ELR (cell line): ENCODE results near the gene HSDL2.
"Not testable (repeated sequence)": the region's sequence is repeated elsewhere in the genome, so short reads cannot be mapped to it uniquely, and the experiment has no call there.

Experiments used
- DNase-seq: peaks from one replicate; pipeline ENCODE4 v3.0.0-alpha.2; 2015; ENCODE audit warnings: low read depth

Gene HSDL2

DNA sequence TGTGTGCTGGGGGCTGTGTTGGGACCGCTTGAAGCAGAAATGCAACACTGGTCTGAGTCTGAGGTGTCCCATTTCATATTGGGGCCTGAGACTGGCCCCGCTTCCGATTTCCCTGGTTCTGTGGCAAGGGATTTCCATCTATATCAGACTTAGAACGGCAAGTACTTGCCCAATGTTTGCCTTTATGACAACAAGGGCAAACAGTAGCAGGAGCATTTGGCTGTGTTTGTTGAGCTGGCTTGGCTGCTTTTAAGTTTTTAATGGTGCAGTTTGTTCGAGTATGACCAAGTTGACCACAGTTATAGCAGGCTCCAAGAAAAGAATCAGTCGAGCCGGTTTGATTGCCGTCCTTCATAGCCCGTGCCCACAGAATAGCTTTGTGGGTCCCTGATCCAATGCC is 17.0 kb downstream of the HSDL2 start:
- DNase-seq: no peak

GRCh38 chr9:112401175-112401815 is 21.4 kb downstream of the HSDL2 start:
- no peak for DNase-seq

GRCh38 chr9:112403614-112404201 is 23.8 kb downstream of the HSDL2 start:
- DNase-seq: no peak

DNA sequence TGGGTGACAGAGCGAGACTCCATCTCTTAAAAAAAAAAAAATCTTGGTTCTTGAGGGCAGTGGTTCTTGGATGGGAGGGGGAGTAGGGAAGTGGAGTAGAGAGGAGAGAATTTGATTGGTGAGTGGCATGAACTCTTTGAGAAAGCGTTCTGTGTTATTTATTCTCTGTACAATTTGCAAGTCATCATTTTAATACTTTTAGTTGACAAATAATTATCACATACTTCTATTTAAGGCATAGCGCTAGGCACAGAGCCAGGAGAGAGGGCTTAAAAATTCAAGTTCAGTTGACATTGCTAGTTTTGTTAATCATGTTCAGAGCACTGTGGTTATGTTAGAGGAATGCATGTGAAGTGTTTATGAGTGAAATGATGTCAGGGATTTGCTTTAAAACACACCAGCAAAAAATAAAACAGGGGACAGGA is 24.6 kb downstream of the HSDL2 start:
- no peak for DNase-seq

DNA sequence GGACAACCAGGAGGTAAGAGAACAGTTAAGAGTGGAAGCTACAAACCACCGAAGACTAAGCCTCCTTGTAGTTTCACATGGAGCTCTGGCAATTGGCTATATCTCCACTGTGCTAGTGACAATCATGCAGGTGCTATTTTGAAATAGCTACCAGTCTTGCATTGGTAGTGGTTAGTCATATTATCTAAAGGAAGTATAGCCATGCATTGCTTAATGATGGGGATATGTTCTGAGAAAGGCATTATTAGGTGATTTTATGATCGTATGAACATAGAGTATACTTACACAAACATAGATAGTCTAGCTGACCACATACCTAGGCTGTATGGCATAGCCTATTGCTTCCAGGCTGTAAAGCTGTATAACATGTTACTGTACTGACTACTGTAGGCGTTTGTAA is 28.4 kb downstream of the HSDL2 start:
- no peak for DNase-seq

DNA sequence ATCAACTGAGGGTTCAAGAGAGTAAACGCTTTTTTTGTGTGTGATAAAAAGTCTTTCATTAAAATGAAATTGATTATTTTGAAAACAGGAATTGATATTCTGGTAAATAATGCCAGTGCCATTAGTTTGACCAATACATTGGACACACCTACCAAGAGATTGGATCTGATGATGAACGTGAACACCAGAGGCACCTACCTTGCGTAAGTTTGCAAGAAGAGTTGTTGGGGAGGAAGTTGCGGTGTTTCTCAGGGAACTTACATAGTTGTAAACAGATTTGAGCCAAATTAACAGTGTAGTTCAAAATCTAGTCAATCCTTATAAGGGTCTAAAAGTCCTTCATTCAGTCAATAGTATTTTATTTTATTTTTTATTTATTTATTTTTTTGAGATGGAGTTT is 28.9 kb downstream of the HSDL2 start:
- DNase-seq: no peak

GRCh38 chr9:112409758-112410157 is 29.9 kb downstream of the HSDL2 start:
- no peak for DNase-seq

- DNase-seq: no peak
Measured at GRCh38 chr9:112411626-112412027, 31.7 kb downstream of the HSDL2 start.

DNA sequence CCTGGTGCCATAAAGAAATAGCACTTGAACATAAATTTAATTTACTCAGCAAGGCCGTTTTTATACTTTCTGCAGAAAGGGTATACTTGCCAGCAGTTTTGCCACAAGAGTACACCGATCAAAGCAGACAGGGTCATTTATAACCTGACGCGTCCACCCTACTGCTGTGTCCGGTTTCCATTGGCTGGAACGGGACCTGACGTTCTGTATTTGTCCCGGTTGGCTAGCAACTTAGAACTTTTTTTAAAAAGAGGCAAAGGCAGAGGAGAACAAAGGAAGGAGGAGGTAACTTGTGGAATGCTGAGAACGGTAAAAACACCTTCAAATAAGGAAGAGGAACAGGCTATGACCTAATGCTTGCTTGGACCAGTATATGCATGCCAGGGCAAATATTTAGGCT is 33.8 kb downstream of the HSDL2 start:
- not testable (repeated sequence) for DNase-seq

GRCh38 chr9:112420208-112420607 is 40.3 kb downstream of the HSDL2 start:
- DNase-seq: no peak

DNA sequence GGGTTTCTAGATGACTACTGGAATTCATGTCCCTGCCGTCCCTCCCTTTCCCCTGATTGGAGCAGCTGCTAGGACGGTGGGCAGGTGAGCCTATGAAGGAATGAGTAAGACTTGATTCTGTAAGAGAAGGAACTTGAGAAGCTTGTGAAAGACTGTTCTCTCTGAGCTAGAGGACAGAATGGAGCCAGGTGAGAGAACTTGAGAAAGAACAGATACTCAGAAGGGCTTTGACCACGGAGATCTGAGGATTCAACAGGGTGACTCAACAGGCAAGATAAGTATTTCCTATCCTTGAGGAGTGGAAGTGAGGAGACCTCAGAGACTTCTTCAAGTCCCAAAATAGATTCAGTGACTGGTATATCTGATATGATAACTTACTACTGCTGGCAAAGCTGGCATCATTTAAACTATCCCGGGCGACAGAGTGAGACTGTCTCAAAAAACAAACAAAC is 41.9 kb downstream of the HSDL2 start:
- DNase-seq: peak; percentile 4

DNA sequence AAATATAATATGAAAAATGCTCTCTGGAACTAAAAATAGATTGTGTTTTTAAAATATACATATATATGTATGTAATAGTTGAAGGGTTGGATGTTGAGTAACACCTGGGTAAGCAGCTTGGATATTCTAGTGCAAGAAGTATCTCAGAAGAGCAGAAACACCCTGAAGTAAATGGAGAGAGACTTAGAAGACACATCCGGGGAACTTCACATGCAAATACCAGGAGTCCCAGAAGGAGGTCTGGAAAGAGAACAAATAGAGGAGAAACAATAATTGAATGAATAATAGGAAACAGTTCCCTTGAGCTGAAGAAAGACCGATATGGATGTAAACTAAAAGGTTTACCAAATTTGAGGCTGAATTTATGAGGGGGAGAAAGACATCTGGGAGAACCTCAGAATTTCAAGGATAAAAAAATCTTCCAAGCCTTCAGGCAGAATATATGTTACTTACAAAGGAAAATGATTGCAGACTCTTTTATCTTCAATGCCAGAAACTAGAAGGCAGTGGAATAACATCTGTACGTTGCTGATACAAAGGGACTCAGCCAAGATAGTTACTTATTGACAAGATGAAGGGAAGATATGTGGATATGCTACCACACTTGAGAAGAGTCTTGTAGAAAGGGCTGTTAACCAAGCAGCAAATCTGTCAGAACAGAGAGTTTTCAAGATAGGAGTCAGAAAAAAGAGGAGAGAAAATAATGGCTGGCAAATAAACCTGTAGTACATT is 42.7 kb downstream of the HSDL2 start:
- DNase-seq: no peak

DNA sequence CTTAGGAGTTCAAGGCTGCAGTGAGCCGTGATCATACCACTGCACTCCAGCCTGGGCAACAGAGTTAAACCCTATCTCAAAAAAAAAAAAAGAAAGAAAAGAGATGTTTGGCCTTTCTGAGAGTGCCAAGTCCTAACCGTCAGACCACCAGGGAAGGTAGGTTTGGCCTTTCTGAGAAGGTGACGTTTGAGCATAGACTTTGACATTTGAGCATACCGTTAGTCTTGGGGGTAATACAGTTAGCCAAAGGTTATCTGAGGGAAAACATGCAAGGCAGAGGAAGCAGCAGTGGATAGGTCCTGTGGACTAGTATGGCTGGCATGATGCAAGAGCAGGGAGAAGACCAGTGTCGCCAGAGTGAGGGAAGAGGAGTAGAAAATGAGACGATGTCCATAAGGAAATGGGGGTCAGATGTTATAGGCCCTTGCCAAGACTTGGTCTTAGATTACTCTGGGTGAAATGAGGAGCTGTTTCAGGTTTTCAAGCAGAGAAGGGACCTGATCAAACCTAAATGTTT is 50.2 kb downstream of the HSDL2 start:
- DNase-seq: no peak

DNA sequence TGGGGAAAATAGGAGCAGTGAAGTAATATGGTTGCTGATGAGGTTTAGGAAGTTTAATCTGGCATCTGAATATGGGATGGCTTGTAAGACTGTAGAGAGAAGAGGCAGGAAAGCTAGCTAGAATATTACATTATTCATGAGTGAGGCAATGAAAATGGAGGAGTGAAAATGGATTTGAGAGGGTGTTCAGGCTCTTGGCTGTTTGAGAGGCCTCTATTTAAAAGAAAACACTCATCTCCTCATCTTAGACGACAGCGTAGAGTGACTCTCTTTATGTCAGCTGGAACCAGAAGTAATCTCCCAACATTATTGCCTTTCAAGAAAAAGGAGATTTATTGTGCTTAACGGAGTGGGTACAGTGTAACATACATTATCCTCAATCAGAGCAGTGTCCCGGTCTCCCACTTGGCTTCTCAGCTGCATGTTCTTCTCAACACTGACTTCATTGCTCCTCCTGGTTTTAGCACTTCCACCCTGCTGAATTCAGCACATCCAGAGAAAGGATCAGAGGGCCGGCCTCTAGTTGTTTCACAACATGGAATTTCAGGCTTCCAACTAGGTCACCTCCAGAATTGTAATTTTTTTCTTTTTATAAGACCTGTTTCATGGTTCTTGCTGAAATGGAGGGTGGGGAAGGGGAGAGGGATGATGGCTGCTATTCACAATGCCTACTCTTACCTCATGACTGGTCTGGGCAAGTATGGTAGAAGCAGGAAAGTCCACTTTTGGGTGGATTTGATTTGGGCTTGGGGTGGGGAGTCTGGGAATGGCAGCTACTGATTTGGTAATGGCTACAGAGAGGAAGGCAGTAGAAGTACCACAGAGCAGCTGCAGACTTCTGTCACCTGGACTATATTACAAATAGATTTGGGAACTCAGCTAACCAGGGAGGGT is 53.8 kb downstream of the HSDL2 start:
- no peak for DNase-seq

- no peak for DNase-seq
Measured at GRCh38 chr9:112434487-112434886, 54.6 kb downstream of the HSDL2 start.

- DNase-seq: no peak
Measured at GRCh38 chr9:112437406-112437805, 57.5 kb downstream of the HSDL2 start.

DNA sequence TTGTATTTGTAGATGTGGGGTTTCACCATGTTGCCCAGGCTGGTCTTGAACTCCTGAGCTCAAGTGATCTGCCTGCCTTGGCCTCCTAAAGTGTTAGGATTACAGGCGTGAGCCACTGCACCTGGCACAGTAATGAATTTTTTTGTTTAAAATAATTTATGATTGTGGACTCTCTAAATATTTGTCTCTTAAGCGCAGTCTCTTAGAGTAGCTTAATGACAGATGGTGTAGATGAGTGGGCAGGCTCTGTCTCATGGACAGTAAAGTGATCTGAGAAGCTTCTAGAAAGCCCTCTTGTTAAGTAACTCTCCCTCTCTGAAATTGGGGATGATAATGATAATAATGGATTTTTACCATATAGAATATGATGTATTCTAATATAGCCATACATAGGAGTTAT is 59.3 kb downstream of the HSDL2 start:
- DNase-seq: no peak

GRCh38 chr9:112439825-112440224 is 59.9 kb downstream of the HSDL2 start:
- no peak for DNase-seq

DNA sequence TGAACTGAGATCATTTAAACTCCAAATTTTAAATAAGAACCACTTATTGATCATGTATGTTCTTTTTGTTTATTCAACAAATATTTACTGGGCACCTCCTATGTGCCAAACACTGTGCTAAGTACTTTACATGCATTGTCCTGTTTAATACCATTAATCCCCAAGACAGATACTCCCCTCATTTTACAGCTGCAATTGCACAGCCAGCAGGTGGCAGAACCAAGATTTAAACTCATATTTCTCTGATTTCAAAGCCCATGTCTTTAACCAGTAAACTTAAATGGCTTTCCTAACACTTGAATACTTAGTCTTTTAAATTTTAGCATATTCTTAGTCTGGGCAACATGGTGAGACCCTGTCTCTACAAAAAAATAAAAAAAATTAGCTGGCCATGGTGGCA is 63.3 kb downstream of the HSDL2 start:
- peak; percentile 36 for DNase-seq

- DNase-seq: no peak
Measured at GRCh38 chr9:112443636-112444035, 63.7 kb downstream of the HSDL2 start.

- DNase-seq: no peak
Measured at GRCh38 chr9:112445196-112445595, 65.3 kb downstream of the HSDL2 start.

DNA sequence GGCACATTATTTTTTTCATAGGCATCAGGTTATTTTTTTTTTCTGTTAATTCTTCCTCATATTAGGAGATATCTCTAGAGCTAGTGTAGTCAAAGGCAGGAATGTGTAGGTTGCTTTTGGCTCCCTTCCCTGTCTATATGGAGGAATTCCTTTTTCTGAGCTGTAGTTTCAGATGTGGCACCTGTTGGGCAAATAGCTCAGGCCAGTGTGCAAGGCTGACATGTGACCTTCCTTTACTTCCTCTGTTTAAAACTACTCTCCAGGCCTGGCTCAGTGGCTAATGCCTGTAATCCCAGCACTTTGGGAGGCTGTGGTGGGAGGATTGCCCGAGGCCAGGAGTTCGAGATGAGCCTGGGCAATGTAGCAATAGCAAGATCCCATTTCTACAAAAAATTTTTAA is 66.2 kb downstream of the HSDL2 start:
- DNase-seq: no peak
